SK-N-SH treated with all-trans-retinoic acid at 6 μM for 48 hours (cell line): ENCODE data around the gene PTPRF.

Experiments
- ATAC-seq: fragments of 200-7000 bp; cut with Tn5 transposase; 3 replicates; pipeline ENCODE4 v1.9.1; 2020; ENCODE audit warnings: mild to moderate bottlenecking, moderate library complexity
- ARNTL ChIP-seq: fragments of 450-650 bp; formaldehyde crosslinking; IDR thresholded peaks from 2 replicates; pipeline ENCODE4 v1.5.0; 2020; ENCODE audit warnings: low read depth, mild to moderate bottlenecking, moderate library complexity, borderline replicate concordance
- BACH2 ChIP-seq: fragments of 250-450 bp; sonication (Bioruptor Pico); IDR thresholded peaks from 2 replicates; pipeline ENCODE4 v1.9.0; 2021; ENCODE audit warnings: mild to moderate bottlenecking, borderline replicate concordance
- CSDC2 ChIP-seq: fragments of 250-450 bp; sonication (Bioruptor Pico); IDR thresholded peaks from 2 replicates; pipeline ENCODE4 v1.5.0; 2020; ENCODE audit warnings: mild to moderate bottlenecking, moderate library complexity
- ESRRG ChIP-seq: fragments of 250-450 bp; sonication (Bioruptor Pico); IDR thresholded peaks from 2 replicates; pipeline ENCODE4 v1.6.1; 2021; ENCODE audit warnings: mild to moderate bottlenecking
- GLIS3 ChIP-seq: fragments of 250-450 bp; sonication (Bioruptor Pico); IDR thresholded peaks from 2 replicates; pipeline ENCODE4 v1.5.0; 2020; ENCODE audit warnings: mild to moderate bottlenecking, moderate library complexity
- ISL1 ChIP-seq: fragments of 250-450 bp; sonication (Bioruptor Pico); IDR thresholded peaks from 2 replicates; pipeline ENCODE4 v2.1.2; 2022; ENCODE audit warnings: mild to moderate bottlenecking, moderate library complexity
- OSR1 ChIP-seq: fragments of 250-450 bp; sonication (Bioruptor Pico); IDR thresholded peaks from 2 replicates; pipeline ENCODE4 v1.8.0; 2022; ENCODE audit warnings: moderate library complexity, mild to moderate bottlenecking, inconsistent platforms
- PPARA ChIP-seq: fragments of 250-450 bp; sonication (Bioruptor Pico); IDR thresholded peaks from 2 replicates; pipeline ENCODE4 v1.5.0; 2020; ENCODE audit warnings: mild to moderate bottlenecking, borderline replicate concordance
- RARB ChIP-seq: fragments of 250-450 bp; sonication (Bioruptor Pico); IDR thresholded peaks from 2 replicates; pipeline ENCODE4 v1.8.0; 2021; ENCODE audit warnings: mild to moderate bottlenecking, moderate library complexity
- SNAI2 ChIP-seq: fragments of 250-450 bp; sonication (Bioruptor Pico); IDR thresholded peaks from 2 replicates; pipeline ENCODE4 v1.5.0; 2020; ENCODE audit warnings: mild to moderate bottlenecking, moderate library complexity
- TCF4 ChIP-seq: fragments of 250-450 bp; sonication (Bioruptor Pico); IDR thresholded peaks from 2 replicates; pipeline ENCODE4 v1.8.0; 2021; ENCODE audit warnings: mild to moderate bottlenecking, moderate library complexity, borderline replicate concordance
- TOX ChIP-seq: fragments of 250-450 bp; sonication (Bioruptor Pico); IDR thresholded peaks from 2 replicates; pipeline ENCODE4 v1.8.0; 2021; ENCODE audit warnings: mild to moderate bottlenecking, moderate library complexity, borderline replicate concordance
- ZC3H10 ChIP-seq: fragments of 250-450 bp; sonication (Bioruptor Pico); IDR thresholded peaks from 2 replicates; pipeline ENCODE4 v1.5.1; 2021; ENCODE audit warnings: mild to moderate bottlenecking, moderate library complexity
- ZFP3 ChIP-seq: fragments of 250-450 bp; sonication (Bioruptor Pico); IDR thresholded peaks from 2 replicates; pipeline ENCODE4 v1.5.0; 2020; ENCODE audit warnings: mild to moderate bottlenecking, moderate library complexity
- ZFP30 ChIP-seq: fragments of 450-650 bp; formaldehyde crosslinking; IDR thresholded peaks from 2 replicates; pipeline ENCODE4 v1.5.0; 2022; ENCODE audit warnings: mild to moderate bottlenecking, moderate library complexity
- ZNF565 ChIP-seq: fragments of 450-650 bp; formaldehyde crosslinking; conservative IDR thresholded peaks from 2 replicates; pipeline ENCODE4 v1.5.0; 2020; ENCODE audit warnings: low read depth, mild to moderate bottlenecking, moderate library complexity
- ZNF70 ChIP-seq: fragments of 450-650 bp; formaldehyde crosslinking; IDR thresholded peaks from 2 replicates; pipeline ENCODE4 v1.5.0; 2020; ENCODE audit warnings: mild to moderate bottlenecking, moderate library complexity
- ZNF8 ChIP-seq: fragments of 450-650 bp; formaldehyde crosslinking; IDR thresholded peaks from 2 replicates; pipeline ENCODE4 v1.5.0; 2020; ENCODE audit warnings: mild to moderate bottlenecking, moderate library complexity
- TF ChIP-seq, protein P1 (sequence below): fragments of 250-450 bp; sonication (Bioruptor Pico); IDR thresholded peaks from 2 replicates; pipeline ENCODE4 v1.5.1; 2021; ENCODE audit warnings: mild to moderate bottlenecking, moderate library complexity
- TF ChIP-seq, protein P2 (sequence below): fragments of 250-450 bp; sonication (Bioruptor Pico); IDR thresholded peaks from 2 replicates; pipeline ENCODE4 v1.5.1; 2020; ENCODE audit warnings: low read depth, mild to moderate bottlenecking, moderate library complexity
- TF ChIP-seq, protein P3 (sequence below): fragments of 250-450 bp; sonication (Bioruptor Pico); IDR thresholded peaks from 2 replicates; pipeline ENCODE4 v1.8.0; 2020; ENCODE audit warnings: mild to moderate bottlenecking, moderate library complexity, borderline replicate concordance
- TF ChIP-seq, protein P4 (sequence below): fragments of 250-450 bp; sonication (Bioruptor Pico); IDR thresholded peaks from 2 replicates; pipeline ENCODE4 v1.5.0; 2020; ENCODE audit warnings: mild to moderate bottlenecking, moderate library complexity

The PTPRF gene

DNA sequence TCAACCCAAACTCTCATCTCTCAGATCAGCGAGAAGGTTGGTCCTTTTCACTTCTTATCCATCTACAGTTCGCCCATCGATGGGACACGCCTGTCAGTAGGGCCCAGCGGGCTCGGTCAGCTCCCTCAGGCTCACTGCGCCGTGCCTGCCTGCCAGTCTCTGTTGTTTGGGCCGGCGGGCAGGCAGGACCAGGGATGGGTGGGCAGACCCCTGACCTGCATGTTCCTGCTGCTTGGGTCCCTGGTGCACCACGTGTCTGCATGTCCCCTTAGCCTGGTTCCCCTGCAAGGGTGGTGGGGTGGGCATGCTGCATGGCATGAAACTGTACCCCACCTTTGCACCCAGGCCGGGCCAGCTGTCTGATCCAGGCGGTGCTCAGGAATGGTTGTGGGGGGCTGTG, 52.4 kb downstream of the PTPRF start:
- TF ChIP-seq, protein P1, sequence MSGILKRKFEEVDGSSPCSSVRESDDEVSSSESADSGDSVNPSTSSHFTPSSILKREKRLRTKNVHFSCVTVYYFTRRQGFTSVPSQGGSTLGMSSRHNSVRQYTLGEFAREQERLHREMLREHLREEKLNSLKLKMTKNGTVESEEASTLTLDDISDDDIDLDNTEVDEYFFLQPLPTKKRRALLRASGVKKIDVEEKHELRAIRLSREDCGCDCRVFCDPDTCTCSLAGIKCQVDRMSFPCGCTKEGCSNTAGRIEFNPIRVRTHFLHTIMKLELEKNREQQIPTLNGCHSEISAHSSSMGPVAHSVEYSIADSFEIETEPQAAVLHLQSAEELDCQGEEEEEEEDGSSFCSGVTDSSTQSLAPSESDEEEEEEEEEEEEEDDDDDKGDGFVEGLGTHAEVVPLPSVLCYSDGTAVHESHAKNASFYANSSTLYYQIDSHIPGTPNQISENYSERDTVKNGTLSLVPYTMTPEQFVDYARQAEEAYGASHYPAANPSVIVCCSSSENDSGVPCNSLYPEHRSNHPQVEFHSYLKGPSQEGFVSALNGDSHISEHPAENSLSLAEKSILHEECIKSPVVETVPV (CRISPR knock-in tag): no peak
- TF ChIP-seq ARNTL (CRISPR knock-in tag) (no peak), CSDC2 (CRISPR knock-in tag) (no peak), TOX (no peak), ISL1 (no peak), ZFP3 (no peak), ZFP30 (no peak), BACH2 (CRISPR knock-in tag) (no peak), ESRRG (CRISPR knock-in tag) (no peak), ZNF70 (CRISPR knock-in tag) (no peak), ZNF565 (no peak), ZNF8 (CRISPR knock-in tag) (no peak)
- TF ChIP-seq, protein P2, sequence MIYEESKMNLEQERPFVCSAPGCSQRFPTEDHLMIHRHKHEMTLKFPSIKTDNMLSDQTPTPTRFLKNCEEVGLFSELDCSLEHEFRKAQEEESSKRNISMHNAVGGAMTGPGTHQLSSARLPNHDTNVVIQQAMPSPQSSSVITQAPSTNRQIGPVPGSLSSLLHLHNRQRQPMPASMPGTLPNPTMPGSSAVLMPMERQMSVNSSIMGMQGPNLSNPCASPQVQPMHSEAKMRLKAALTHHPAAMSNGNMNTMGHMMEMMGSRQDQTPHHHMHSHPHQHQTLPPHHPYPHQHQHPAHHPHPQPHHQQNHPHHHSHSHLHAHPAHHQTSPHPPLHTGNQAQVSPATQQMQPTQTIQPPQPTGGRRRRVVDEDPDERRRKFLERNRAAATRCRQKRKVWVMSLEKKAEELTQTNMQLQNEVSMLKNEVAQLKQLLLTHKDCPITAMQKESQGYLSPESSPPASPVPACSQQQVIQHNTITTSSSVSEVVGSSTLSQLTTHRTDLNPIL: no peak
- ATAC-seq: no peak

DNA sequence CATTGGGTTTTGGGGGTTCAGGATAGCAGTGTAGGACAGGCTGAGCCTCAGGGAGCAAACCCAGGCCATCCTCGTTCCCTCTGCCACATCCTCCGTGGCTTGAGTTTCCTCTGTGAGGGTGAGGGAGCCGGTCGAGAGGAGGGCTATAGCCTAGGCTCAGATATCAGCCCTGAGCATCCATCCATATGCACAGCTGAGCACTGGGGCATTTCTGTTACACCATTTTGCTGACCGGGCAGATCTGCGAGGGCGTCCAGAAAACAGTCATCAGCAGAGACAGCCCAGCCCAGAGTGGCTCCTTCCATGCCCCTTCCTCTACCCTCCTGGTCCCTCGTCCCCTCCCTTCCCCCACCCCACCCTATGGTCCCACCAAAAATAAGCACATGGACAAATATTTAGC, 53.5 kb downstream of the PTPRF start:
- no peak for ATAC-seq
- TF ChIP-seq ESRRG (CRISPR knock-in tag): no peak
- no peak for TF ChIP-seq GLIS3 (CRISPR knock-in tag)
- TF ChIP-seq, protein P1 (CRISPR knock-in tag): no peak
- TF ChIP-seq SNAI2: no peak
- TF ChIP-seq, protein P2: no peak
- TF ChIP-seq ISL1: no peak
- TF ChIP-seq ARNTL (CRISPR knock-in tag): no peak
- TF ChIP-seq, protein P3, sequence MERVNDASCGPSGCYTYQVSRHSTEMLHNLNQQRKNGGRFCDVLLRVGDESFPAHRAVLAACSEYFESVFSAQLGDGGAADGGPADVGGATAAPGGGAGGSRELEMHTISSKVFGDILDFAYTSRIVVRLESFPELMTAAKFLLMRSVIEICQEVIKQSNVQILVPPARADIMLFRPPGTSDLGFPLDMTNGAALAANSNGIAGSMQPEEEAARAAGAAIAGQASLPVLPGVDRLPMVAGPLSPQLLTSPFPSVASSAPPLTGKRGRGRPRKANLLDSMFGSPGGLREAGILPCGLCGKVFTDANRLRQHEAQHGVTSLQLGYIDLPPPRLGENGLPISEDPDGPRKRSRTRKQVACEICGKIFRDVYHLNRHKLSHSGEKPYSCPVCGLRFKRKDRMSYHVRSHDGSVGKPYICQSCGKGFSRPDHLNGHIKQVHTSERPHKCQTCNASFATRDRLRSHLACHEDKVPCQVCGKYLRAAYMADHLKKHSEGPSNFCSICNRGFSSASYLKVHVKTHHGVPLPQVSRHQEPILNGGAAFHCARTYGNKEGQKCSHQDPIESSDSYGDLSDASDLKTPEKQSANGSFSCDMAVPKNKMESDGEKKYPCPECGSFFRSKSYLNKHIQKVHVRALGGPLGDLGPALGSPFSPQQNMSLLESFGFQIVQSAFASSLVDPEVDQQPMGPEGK (CRISPR knock-in tag): no peak
- no peak for TF ChIP-seq ZFP3
- no peak for TF ChIP-seq CSDC2 (CRISPR knock-in tag)
- TF ChIP-seq RARB (CRISPR knock-in tag): no peak
- no peak for TF ChIP-seq TCF4
- no peak for TF ChIP-seq BACH2 (CRISPR knock-in tag)
- no peak for TF ChIP-seq TOX
- TF ChIP-seq ZC3H10 (CRISPR knock-in tag): no peak
- TF ChIP-seq PPARA (CRISPR knock-in tag): no peak
- TF ChIP-seq ZNF565: no peak
- TF ChIP-seq, protein P4, sequence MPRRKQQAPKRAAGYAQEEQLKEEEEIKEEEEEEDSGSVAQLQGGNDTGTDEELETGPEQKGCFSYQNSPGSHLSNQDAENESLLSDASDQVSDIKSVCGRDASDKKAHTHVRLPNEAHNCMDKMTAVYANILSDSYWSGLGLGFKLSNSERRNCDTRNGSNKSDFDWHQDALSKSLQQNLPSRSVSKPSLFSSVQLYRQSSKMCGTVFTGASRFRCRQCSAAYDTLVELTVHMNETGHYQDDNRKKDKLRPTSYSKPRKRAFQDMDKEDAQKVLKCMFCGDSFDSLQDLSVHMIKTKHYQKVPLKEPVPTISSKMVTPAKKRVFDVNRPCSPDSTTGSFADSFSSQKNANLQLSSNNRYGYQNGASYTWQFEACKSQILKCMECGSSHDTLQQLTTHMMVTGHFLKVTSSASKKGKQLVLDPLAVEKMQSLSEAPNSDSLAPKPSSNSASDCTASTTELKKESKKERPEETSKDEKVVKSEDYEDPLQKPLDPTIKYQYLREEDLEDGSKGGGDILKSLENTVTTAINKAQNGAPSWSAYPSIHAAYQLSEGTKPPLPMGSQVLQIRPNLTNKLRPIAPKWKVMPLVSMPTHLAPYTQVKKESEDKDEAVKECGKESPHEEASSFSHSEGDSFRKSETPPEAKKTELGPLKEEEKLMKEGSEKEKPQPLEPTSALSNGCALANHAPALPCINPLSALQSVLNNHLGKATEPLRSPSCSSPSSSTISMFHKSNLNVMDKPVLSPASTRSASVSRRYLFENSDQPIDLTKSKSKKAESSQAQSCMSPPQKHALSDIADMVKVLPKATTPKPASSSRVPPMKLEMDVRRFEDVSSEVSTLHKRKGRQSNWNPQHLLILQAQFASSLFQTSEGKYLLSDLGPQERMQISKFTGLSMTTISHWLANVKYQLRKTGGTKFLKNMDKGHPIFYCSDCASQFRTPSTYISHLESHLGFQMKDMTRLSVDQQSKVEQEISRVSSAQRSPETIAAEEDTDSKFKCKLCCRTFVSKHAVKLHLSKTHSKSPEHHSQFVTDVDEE: no peak

DNA sequence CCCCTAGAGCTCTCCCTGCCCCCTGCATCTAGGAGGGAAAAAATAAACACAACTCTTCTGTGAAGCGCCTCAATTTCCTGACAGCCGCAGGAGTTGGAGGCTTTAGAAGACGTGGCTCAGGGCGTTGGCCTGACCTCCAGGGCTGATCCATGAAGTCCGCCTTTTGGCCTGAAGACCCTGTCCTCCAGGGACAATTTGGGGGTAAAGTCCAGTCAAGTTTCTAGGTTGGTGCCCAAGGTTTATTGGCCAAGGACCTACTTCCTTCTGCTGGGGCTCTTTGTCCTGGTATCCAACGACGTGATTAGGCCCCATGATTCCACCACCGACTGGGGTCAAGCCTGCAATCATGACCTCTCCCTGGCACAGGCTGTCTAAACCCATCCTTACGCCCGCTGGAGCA, 54.9 kb downstream of the PTPRF start:
- no peak for ATAC-seq
- TF ChIP-seq OSR1 (CRISPR knock-in tag) (no peak), ZC3H10 (CRISPR knock-in tag) (no peak), CSDC2 (CRISPR knock-in tag) (no peak), BACH2 (CRISPR knock-in tag) (no peak), PPARA (CRISPR knock-in tag) (no peak), TCF4 (no peak), GLIS3 (CRISPR knock-in tag) (no peak), TOX (no peak), ARNTL (CRISPR knock-in tag) (no peak), ISL1 (no peak)
- TF ChIP-seq, protein P2: no peak
- TF ChIP-seq, protein P3 (CRISPR knock-in tag): no peak
